HEK293 (cell line): ENCODE data around the gene GCH1.

Experiments used
- CTCF ChIA-PET: fragments of 350-600 bp; formaldehyde crosslinking; extraction: SDS; loops from one replicate; lab custom pipeline; 2021; ENCODE audit warnings: antibody characterized with exemption; lab: Yijun Ruan, JAX
- POLR2A ChIA-PET: fragments of 300-600 bp; formaldehyde crosslinking; extraction: SDS; loops from one replicate; lab custom pipeline; 2020; ENCODE audit warnings: antibody characterized with exemption, inconsistent platforms; lab: Yijun Ruan, JAX
- H3K27ac ChIP-seq: fragments of 200-500 bp; sonication (Bioruptor generic); 2 replicates; pipeline ENCODE4 v1.5.1; 2014; ENCODE audit warnings: low read depth, low read length, control low read depth, inconsistent platforms; ENCODE audit errors: extremely low read depth
- H3K36me3 ChIP-seq, 2 experiments: fragments of 200-500 bp in 1 of 2; sonication (Bioruptor generic) in 1 of 2; 1 replicate in 1 of 2; 2 replicates in 1 of 2; pipeline ENCODE4 v1.5.1; 2014 to 2017; ENCODE audit warnings: inconsistent platforms in 2 of 2, low read length in 2 of 2; ENCODE audit not compliant: control insufficient read depth in 2 of 2, insufficient read depth in 1 of 2
- H3K4me1 ChIP-seq: fragments of 200-500 bp; sonication (Bioruptor generic); 2 replicates; pipeline ENCODE4 v1.5.1; 2014; ENCODE audit warnings: mild to moderate bottlenecking, low read length, inconsistent platforms; ENCODE audit not compliant: control insufficient read depth, insufficient read depth
- H3K4me3 ChIP-seq: 2 replicates; pipeline ENCODE4 v1.5.1; 2011; ENCODE audit warnings: low read depth, mild to moderate bottlenecking, control low read depth, low read length, moderate library complexity
- H3K9me3 ChIP-seq: fragments of 200-500 bp; sonication (Bioruptor generic); 2 replicates; pipeline ENCODE4 v1.5.1; 2014; ENCODE audit warnings: low read depth, low read length, inconsistent platforms; ENCODE audit not compliant: control insufficient read depth, insufficient read depth
- CTCF ChIP-seq: fragments of 450-650 bp; formaldehyde crosslinking; IDR thresholded peaks from 2 replicates; pipeline ENCODE4 v1.5.1; 2016; ENCODE audit warnings: missing biosample characterization, missing genetic modification characterization
- GLIS1 ChIP-seq: fragments of 450-650 bp; formaldehyde crosslinking; IDR thresholded peaks from 2 replicates; pipeline ENCODE4 v1.5.1; 2016; ENCODE audit warnings: missing biosample characterization, missing genetic modification characterization
- GLIS2 ChIP-seq: fragments of 450-650 bp; formaldehyde crosslinking; IDR thresholded peaks from 2 replicates; pipeline ENCODE4 v1.5.1; 2016; ENCODE audit warnings: missing biosample characterization, missing genetic modification characterization
- KLF8 ChIP-seq: fragments of 450-650 bp; formaldehyde crosslinking; IDR thresholded peaks from 2 replicates; pipeline ENCODE4 v1.5.1; 2016; ENCODE audit warnings: missing biosample characterization, missing genetic modification characterization
- RBAK ChIP-seq: fragments of 450-650 bp; formaldehyde crosslinking; IDR thresholded peaks from 2 replicates; pipeline ENCODE4 v1.5.1; 2016; ENCODE audit warnings: missing biosample characterization, missing genetic modification characterization
- REST ChIP-seq: fragments of 450-650 bp; formaldehyde crosslinking; IDR thresholded peaks from 2 replicates; pipeline ENCODE4 v1.5.1; 2016; ENCODE audit warnings: missing biosample characterization, missing genetic modification characterization
- ZBTB20 ChIP-seq: fragments of 450-650 bp; formaldehyde crosslinking; IDR thresholded peaks from 2 replicates; pipeline ENCODE4 v1.5.1; 2016; ENCODE audit warnings: missing biosample characterization, missing genetic modification characterization
- ZFP37 ChIP-seq: fragments of 450-650 bp; formaldehyde crosslinking; IDR thresholded peaks from 2 replicates; pipeline ENCODE4 v1.5.1; 2016; ENCODE audit warnings: missing biosample characterization, missing genetic modification characterization
- ZFP69B ChIP-seq: fragments of 450-650 bp; formaldehyde crosslinking; IDR thresholded peaks from 2 replicates; pipeline ENCODE4 v1.5.1; 2016; ENCODE audit warnings: missing biosample characterization, missing genetic modification characterization
- ZIC2 ChIP-seq: fragments of 450-650 bp; formaldehyde crosslinking; IDR thresholded peaks from 2 replicates; pipeline ENCODE4 v1.5.1; 2016; ENCODE audit warnings: missing biosample characterization, missing genetic modification characterization
- ZNF155 ChIP-seq: fragments of 450-650 bp; formaldehyde crosslinking; IDR thresholded peaks from 2 replicates; pipeline ENCODE4 v1.5.1; 2016; ENCODE audit warnings: missing biosample characterization, missing genetic modification characterization
- ZNF2 ChIP-seq: fragments of 450-650 bp; formaldehyde crosslinking; IDR thresholded peaks from 2 replicates; pipeline ENCODE4 v1.5.1; 2016; ENCODE audit warnings: missing biosample characterization, missing genetic modification characterization
- ZNF362 ChIP-seq: fragments of 450-650 bp; formaldehyde crosslinking; IDR thresholded peaks from 2 replicates; pipeline ENCODE4 v1.5.1; 2016; ENCODE audit warnings: missing biosample characterization, missing genetic modification characterization
- ZNF398 ChIP-seq: fragments of 450-650 bp; formaldehyde crosslinking; IDR thresholded peaks from 2 replicates; pipeline ENCODE4 v1.5.1; 2017; ENCODE audit warnings: missing biosample characterization, missing genetic modification characterization
- ZNF510 ChIP-seq: fragments of 450-650 bp; formaldehyde crosslinking; IDR thresholded peaks from 2 replicates; pipeline ENCODE4 v1.5.1; 2018; ENCODE audit warnings: mild to moderate bottlenecking, missing genetic modification characterization, missing biosample characterization; ENCODE audit not compliant: insufficient replicate concordance
- ZNF561 ChIP-seq: fragments of 450-650 bp; IDR thresholded peaks from 2 replicates; pipeline ENCODE4 v1.5.1; 2018; ENCODE audit warnings: missing biosample characterization, missing genetic modification characterization, borderline replicate concordance
- ZNF654 ChIP-seq: fragments of 450-650 bp; formaldehyde crosslinking; IDR thresholded peaks from 2 replicates; pipeline ENCODE4 v1.5.1; 2016; ENCODE audit warnings: low read depth, missing biosample characterization, missing genetic modification characterization
- ZNF670 ChIP-seq: fragments of 450-650 bp; formaldehyde crosslinking; IDR thresholded peaks from 2 replicates; pipeline ENCODE4 v1.5.1; 2016; ENCODE audit warnings: missing biosample characterization, missing genetic modification characterization, low read depth
- ZNF776 ChIP-seq: fragments of 450-650 bp; formaldehyde crosslinking; IDR thresholded peaks from 2 replicates; pipeline ENCODE4 v1.5.0; 2017; ENCODE audit warnings: missing biosample characterization, missing genetic modification characterization, borderline replicate concordance
- TF ChIP-seq, protein P1 (sequence below): fragments of 450-650 bp; formaldehyde crosslinking; IDR thresholded peaks from 2 replicates; pipeline ENCODE4 v1.5.1; 2016; ENCODE audit warnings: missing biosample characterization, missing genetic modification characterization
- TF ChIP-seq, protein P2 (sequence below): fragments of 450-650 bp; formaldehyde crosslinking; IDR thresholded peaks from 2 replicates; pipeline ENCODE4 v1.5.1; 2016; ENCODE audit warnings: missing biosample characterization, missing genetic modification characterization

Gene GCH1

DNA sequence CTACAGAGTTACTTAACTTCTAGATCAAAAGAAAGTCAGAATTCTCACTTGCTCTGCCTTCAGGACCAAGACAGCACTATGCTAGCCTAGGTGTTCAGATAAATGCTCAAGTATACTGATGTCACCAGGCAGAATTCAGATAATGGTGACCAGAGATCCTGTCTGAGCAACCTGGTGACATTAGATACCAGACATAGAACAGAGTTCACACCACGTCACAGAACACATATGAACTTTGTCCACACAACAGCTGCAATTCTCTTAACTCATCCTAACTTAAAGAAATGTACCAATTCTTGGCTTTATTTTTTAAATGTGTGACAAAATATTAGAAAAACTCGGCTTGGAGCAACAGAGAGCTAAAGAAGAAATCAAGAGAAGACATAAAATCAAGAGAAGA is 58.1 kb downstream of the GCH1 start (continued):
- TF ChIP-seq RBAK (tag by site-specific recombination) (no peak), ZNF155 (tag by site-specific recombination) (no peak)

DNA sequence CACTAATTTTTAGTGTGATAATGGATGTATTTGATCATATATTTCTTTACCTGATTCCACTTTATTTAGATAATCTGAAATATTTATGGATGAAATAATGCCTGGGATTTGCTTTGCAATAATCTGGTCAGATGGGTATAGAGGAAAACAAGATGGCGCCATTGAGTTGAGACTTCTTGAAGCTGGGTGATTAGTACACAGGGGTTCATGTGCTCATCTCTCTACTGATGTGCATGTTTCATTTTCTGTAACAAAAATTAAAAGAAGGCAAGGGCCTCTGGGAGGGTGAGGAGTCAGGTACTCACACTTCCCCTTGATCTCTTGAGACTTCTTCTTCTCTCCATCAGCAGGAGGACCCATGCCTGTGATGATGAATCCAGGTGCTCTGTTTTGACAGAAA is 61.8 kb downstream of the GCH1 start:
- TF ChIP-seq CTCF (no peak), ZFP69B (tag by site-specific recombination) (no peak), ZFP37 (tag by site-specific recombination) (no peak), ZNF362 (tag by site-specific recombination) (no peak), ZNF155 (tag by site-specific recombination) (no peak), ZNF670 (tag by site-specific recombination) (no peak), ZNF398 (tag by site-specific recombination) (no peak), KLF8 (tag by site-specific recombination) (no peak), ZNF2 (tag by site-specific recombination) (no peak), ZNF776 (no peak), ZNF510 (tag by site-specific recombination) (no peak), GLIS2 (no peak), ZNF654 (tag by site-specific recombination) (no peak), ZBTB20 (tag by site-specific recombination) (no peak), ZNF561 (tag by site-specific recombination) (no peak), ZIC2 (no peak), REST (tag by site-specific recombination) (no peak), GLIS1 (tag by site-specific recombination) (no peak)
- TF ChIP-seq, protein P1, sequence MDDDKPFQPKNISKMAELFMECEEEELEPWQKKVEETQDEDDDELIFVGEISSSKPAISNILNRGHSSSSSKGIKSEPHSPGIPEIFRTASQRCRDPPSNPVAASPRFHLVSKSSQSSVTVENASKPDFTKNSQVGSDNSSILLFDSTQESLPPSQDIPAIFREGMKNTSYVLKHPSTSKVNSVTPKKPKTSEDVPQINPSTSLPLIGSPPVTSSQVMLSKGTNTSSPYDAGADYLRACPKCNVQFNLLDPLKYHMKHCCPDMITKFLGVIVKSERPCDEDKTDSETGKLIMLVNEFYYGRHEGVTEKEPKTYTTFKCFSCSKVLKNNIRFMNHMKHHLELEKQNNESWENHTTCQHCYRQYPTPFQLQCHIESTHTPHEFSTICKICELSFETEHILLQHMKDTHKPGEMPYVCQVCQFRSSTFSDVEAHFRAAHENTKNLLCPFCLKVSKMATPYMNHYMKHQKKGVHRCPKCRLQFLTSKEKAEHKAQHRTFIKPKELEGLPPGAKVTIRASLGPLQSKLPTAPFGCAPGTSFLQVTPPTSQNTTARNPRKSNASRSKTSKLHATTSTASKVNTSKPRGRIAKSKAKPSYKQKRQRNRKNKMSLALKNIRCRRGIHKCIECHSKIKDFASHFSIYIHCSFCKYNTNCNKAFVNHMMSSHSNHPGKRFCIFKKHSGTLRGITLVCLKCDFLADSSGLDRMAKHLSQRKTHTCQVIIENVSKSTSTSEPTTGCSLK, result no peak
- TF ChIP-seq, protein P2, sequence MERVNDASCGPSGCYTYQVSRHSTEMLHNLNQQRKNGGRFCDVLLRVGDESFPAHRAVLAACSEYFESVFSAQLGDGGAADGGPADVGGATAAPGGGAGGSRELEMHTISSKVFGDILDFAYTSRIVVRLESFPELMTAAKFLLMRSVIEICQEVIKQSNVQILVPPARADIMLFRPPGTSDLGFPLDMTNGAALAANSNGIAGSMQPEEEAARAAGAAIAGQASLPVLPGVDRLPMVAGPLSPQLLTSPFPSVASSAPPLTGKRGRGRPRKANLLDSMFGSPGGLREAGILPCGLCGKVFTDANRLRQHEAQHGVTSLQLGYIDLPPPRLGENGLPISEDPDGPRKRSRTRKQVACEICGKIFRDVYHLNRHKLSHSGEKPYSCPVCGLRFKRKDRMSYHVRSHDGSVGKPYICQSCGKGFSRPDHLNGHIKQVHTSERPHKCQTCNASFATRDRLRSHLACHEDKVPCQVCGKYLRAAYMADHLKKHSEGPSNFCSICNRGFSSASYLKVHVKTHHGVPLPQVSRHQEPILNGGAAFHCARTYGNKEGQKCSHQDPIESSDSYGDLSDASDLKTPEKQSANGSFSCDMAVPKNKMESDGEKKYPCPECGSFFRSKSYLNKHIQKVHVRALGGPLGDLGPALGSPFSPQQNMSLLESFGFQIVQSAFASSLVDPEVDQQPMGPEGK (tag by site-specific recombination), result no peak

More for the DNA sequence above, 61.8 kb downstream of the GCH1 start:
- peaks cover 0 to 12% of the 10 kb centered on the region in 2 experiments; a peak in 2 of 3 replicates for H3K36me3 ChIP-seq
- H3K27ac ChIP-seq, result no peak overlapping the region
- CTCF ChIA-PET, result no interaction called here
- POLR2A ChIA-PET, result no interaction called here
- no peaks in the 10 kb centered on the region for H3K9me3 ChIP-seq
- H3K4me1 ChIP-seq, result no peaks in the 10 kb centered on the region
- H3K4me3 ChIP-seq, result no peak overlapping the region
